HepG2 (cell line): ENCODE data around the gene METRN. TPM values are rescaled to one million over a fixed set of nuclear protein-coding genes. Genes with fewer than 3 reads are reported as not detected.
A peak's percentile ranks its signal among the peaks of the same experiment; 100 is the strongest.

ENCODE experiments used
- ATAC-seq: fragments of 200-7000 bp; cut with Tn5 transposase; 3 replicates; pipeline ENCODE4 v1.9.1; 2020; ENCODE audit warnings: mild to moderate bottlenecking, moderate library complexity
- BruUV-seq: library from RNA; stranded (reverse); fragments of 400-500 nt; replicated peaks from 2 replicates; lab custom pipeline; 2021; lab: Mats Ljungman, UMichigan
- CTCF ChIA-PET: fragments of 300-600 bp; formaldehyde crosslinking; extraction: SDS; loops from one replicate; lab custom pipeline; 2021; ENCODE audit warnings: low total read pairs, inconsistent platforms, low intra/inter-chr PET ratio; lab: Yijun Ruan, JAX
- POLR2A ChIA-PET: fragments of 350-600 bp; sonication (Branson Sonifier 250); formaldehyde crosslinking; loops from one replicate; lab custom pipeline; 2020; ENCODE audit warnings: antibody characterized with exemption, inconsistent platforms; lab: Yijun Ruan, JAX
- DNase-seq: peaks from one replicate; pipeline ENCODE4 v3.0.0-alpha.2; 2015; ENCODE audit warnings: low spot score
- FAIRE-seq: peaks from 3 replicates; lab custom pipeline; 2011; peaks lifted over from hg19 to GRCh38; lab: Jason Lieb, UNC
- H2AFZ ChIP-seq: one replicate; pipeline ENCODE4 v1.6.1; 2011; ENCODE audit warnings: low read length, inconsistent platforms
- H3K27ac ChIP-seq: fragments of 300-600 bp; 3 replicates; pipeline ENCODE4 v1.8.0; 2011; ENCODE audit warnings: mixed run types, mild to moderate bottlenecking, mixed read lengths, low read length, inconsistent platforms; ENCODE audit not compliant: insufficient read depth; ENCODE audit errors: extremely low read length
- H3K27me3 ChIP-seq, 2 experiments: fragments of 200-600 bp in 1 of 2; 2 replicates in 1 of 2; 3 replicates in 1 of 2; pipeline versions ENCODE4 v1.6.0 to v1.8.0; 2011; ENCODE audit warnings: low read length in 2 of 2, mild to moderate bottlenecking in 2 of 2, moderate library complexity in 2 of 2, inconsistent platforms in 1 of 2; ENCODE audit not compliant: insufficient read depth in 2 of 2, control insufficient read depth in 1 of 2
- H3K36me3 ChIP-seq, 2 experiments: fragments of 200-600 bp in 1 of 2; replicated peaks in 1 of 2; 2 replicates in 1 of 2; 3 replicates in 1 of 2; pipeline versions ENCODE4 v1.5.1 to v1.8.0; 2011; ENCODE audit warnings: low read length in 2 of 2, inconsistent platforms in 1 of 2; ENCODE audit not compliant: insufficient read depth in 2 of 2, control insufficient read depth in 1 of 2
- H3K4me1 ChIP-seq: 2 replicates; pipeline ENCODE4 v1.5.1; 2012; ENCODE audit warnings: low read length, inconsistent platforms; ENCODE audit not compliant: insufficient read depth
- H3K4me2 ChIP-seq: 2 replicates; pipeline ENCODE4 v1.6.0; 2011; ENCODE audit warnings: low read depth, low read length, inconsistent platforms
- H3K4me3 ChIP-seq, 3 experiments: fragments of 200-600 bp in 1 of 3; sonication (generic), shearing (Covaris generic) in 1 of 3; replicated peaks in 1 of 3; 2 replicates each; pipeline ENCODE4 v1.5.1; 2011 to 2016; ENCODE audit warnings: low read length in 3 of 3, inconsistent platforms in 2 of 3, low read depth in 2 of 3, mild to moderate bottlenecking in 2 of 3, control low read depth in 1 of 3, mixed read lengths in 1 of 3; ENCODE audit not compliant: insufficient read depth in 1 of 3
- H3K79me2 ChIP-seq: one replicate; pipeline ENCODE4 v1.6.1; 2011; ENCODE audit warnings: low read length, inconsistent platforms; ENCODE audit not compliant: insufficient read depth
- H3K9ac ChIP-seq: 2 replicates; pipeline ENCODE4 v1.6.0; 2011; ENCODE audit warnings: mild to moderate bottlenecking, low read depth, low read length, inconsistent platforms; ENCODE audit not compliant: insufficient read depth
- H3K9me3 ChIP-seq: 2 replicates; pipeline ENCODE4 v1.5.1; 2012; ENCODE audit warnings: mild to moderate bottlenecking, low read length
- H4K20me1 ChIP-seq: 2 replicates; pipeline ENCODE4 v1.6.0; 2011; ENCODE audit warnings: inconsistent platforms, mild to moderate bottlenecking, low read length, moderate library complexity; ENCODE audit not compliant: insufficient read depth
- AGO1 ChIP-seq: fragments of 200-400 bp; formaldehyde crosslinking; IDR thresholded peaks from 2 replicates; pipeline ENCODE4 v1.6.1; 2017; ENCODE audit warnings: mild to moderate bottlenecking, low read depth, low read length, moderate library complexity; ENCODE audit not compliant: poor library complexity, severe bottlenecking
- JUNB ChIP-seq: sonication (generic); formaldehyde crosslinking; IDR thresholded peaks from 2 replicates; pipeline ENCODE4 v1.8.0; 2022; ENCODE audit warnings: missing genetic modification reagents, mild to moderate bottlenecking, borderline replicate concordance
- RBM22 ChIP-seq: fragments of 200-400 bp; formaldehyde crosslinking; optimal IDR thresholded peaks from 2 replicates; pipeline ENCODE3; 2017; ENCODE audit warnings: mild to moderate bottlenecking, low read length, moderate library complexity
- SMC3 ChIP-seq: IDR thresholded peaks from 2 replicates; pipeline ENCODE4 v1.6.1; 2011; ENCODE audit warnings: low read length, improper control_type of control experiment
- ZNF34 ChIP-seq: sonication (generic); formaldehyde crosslinking; IDR thresholded peaks from 2 replicates; pipeline ENCODE4 v1.4.0; 2020; ENCODE audit warnings: mild to moderate bottlenecking, missing genetic modification reagents, borderline replicate concordance
- ZNF496 ChIP-seq: sonication (generic); formaldehyde crosslinking; IDR thresholded peaks from 2 replicates; pipeline ENCODE4 v1.8.1; 2023; ENCODE audit warnings: mild to moderate bottlenecking, moderate library complexity, missing genetic modification reagents; ENCODE audit not compliant: insufficient replicate concordance
- ZNF747 ChIP-seq: sonication (generic); formaldehyde crosslinking; IDR thresholded peaks from 2 replicates; pipeline ENCODE4 v1.8.1; 2023; ENCODE audit warnings: missing genetic modification reagents, mild to moderate bottlenecking, borderline replicate concordance
- ZNF776 ChIP-seq: sonication (generic); formaldehyde crosslinking; IDR thresholded peaks from 2 replicates; pipeline ENCODE4 v1.4.0; 2020; ENCODE audit warnings: mild to moderate bottlenecking, missing genetic modification reagents
- WGBS: methylation state at CpG from one replicate; pipeline ENCODE4 v1.1.6; 2017; ENCODE audit warnings: low lambda C conversion rate; 5-methylcytosine and 5-hydroxymethylcytosine counted together
- in situ Hi-C: cut with HindIII; loops from 2 replicates; pipeline ENCODE4 v1.10.0; 2017; ENCODE audit warnings: low pct_unique_long_range_greater_than_20kb; ENCODE audit not compliant: extremely low pct_ligation_motif_present
- intact Hi-C: fragments of 100-400 bp; cut with micrococcal nuclease; formaldehyde crosslinking; loops from one replicate; pipeline ENCODE4 v1.10.0; 2022; ENCODE audit not compliant: unreplicated experiment
- polyA plus RNA-seq, 8 experiments: library from polyadenylated mRNA; depleted of rRNA in 3 of 8; stranded (reverse) in 7 of 8; unstranded in 1 of 8; fragments of >200 nt; fragmentation: Illumina TruSeq in 4 of 8; extraction: Trizol in 4 of 8; gene quantifications; 2 replicates each; pipeline versions ENCODE4 v1.2.1 to v1.2.3, GENCODE V29; 2011 to 2016; ENCODE audit warnings: low read depth in 4 of 8, missing spikeins in 1 of 8, mixed read lengths in 1 of 8; ENCODE audit not compliant: insufficient read depth in 1 of 8
- total RNA-seq, 5 experiments: library from RNA; depleted of rRNA; stranded (reverse); fragments of >200 nt; fragmentation: Illumina TruSeq; extraction: Trizol; gene quantifications; 2 replicates each; pipeline ENCODE4 v1.2.3, GENCODE V29; 2016; ENCODE audit warnings: low read depth in 1 of 5

The METRN gene
- total and polyA plus RNA-seq, 2 of the 13 experiments (the other 11 are each of a cell fraction or from before 2014, with no cell fraction given): 25.5 to 46.1 TPM

GRCh38 chr16:722835-723633, 8.1 kb downstream of the METRN start (continued):
- TF ChIP-seq SMC3 (no peak), JUNB (no peak), ZNF496 (CRISPR knock-in tag) (no peak)
- TF ChIP-seq, all 625 proteins: peak for 2

- Histone ChIP-seq H3K4me3 (no peak overlapping the region), H3K36me3 (no peaks in the 10 kb centered on the region), H3K4me2 (no peak overlapping the region), H3K27ac (no peak overlapping the region), H3K27me3 (peaks cover 0 to 3% of the 10 kb centered on the region in 2 experiments; a peak in 1 of 5 replicates), H3K9me3 (no peaks in the 10 kb centered on the region), H3K79me2 (no peaks in the 10 kb centered on the region), H3K4me1 (peaks cover 35% of the 10 kb centered on the region), H2AFZ (no peak overlapping the region), H3K9ac (no peak overlapping the region), H4K20me1 (no peaks in the 10 kb centered on the region)
- ChIA-PET POLR2A (no interaction called here), CTCF (no interaction called here)
- TF ChIP-seq ZNF34 (CRISPR knock-in tag) (no peak), RBM22 (peak; percentile 15), AGO1 (peak; percentile 25), ZNF776 (CRISPR knock-in tag) (no peak), ZNF747 (CRISPR knock-in tag) (no peak)
- ATAC-seq (no peak), DNase-seq (no peak), FAIRE-seq (no peak)
- no TSS peak for BruUV-seq
- intact Hi-C loops: no loop called here
- in situ Hi-C loops: no loop called here
- WGBS: 54% methylated on average over 3 of the region's 9 CpGs
Observed at GRCh38 chr16:723695-724094, 8.8 kb downstream of the METRN start.
